Liver (tissue), 9 donors: ENCODE data around the gene DDX24. TPM values are rescaled to one million over a fixed set of nuclear protein-coding genes. Genes with fewer than 3 reads are reported as not detected.

Experiments
- DNase-seq: peaks from one replicate; pipeline ENCODE4 v3.0.0-alpha.2; 2017; ENCODE audit warnings: low spot score
- H3K27ac ChIP-seq, 2 donors: one replicate each; pipeline ENCODE4 v1.7.0; 2013; ENCODE audit warnings: inconsistent platforms in 2 of 2, low read length in 2 of 2, control low read depth in 1 of 2, low read depth in 1 of 2, mild to moderate bottlenecking in 1 of 2
- H3K27me3 ChIP-seq, 4 donors: one replicate each; pipeline versions ENCODE4 v1.6.1 to v1.7.0; 2013; ENCODE audit warnings: low read length in 3 of 4, inconsistent platforms in 1 of 4, mild to moderate bottlenecking in 1 of 4, moderate library complexity in 1 of 4; ENCODE audit not compliant: control insufficient read depth in 4 of 4, insufficient read depth in 4 of 4
- H3K36me3 ChIP-seq, 4 donors: one replicate each; pipeline versions ENCODE4 v1.6.1 to v1.7.0; 2013; ENCODE audit warnings: low read length in 3 of 4, mild to moderate bottlenecking in 3 of 4, low read depth in 1 of 4, moderate library complexity in 1 of 4; ENCODE audit not compliant: control insufficient read depth in 4 of 4, insufficient read depth in 3 of 4
- H3K4me1 ChIP-seq, 4 donors: one replicate each; pipeline versions ENCODE4 v1.6.1 to v1.7.0; 2013; ENCODE audit warnings: low read length in 3 of 4, mild to moderate bottlenecking in 3 of 4, moderate library complexity in 1 of 4; ENCODE audit not compliant: control insufficient read depth in 4 of 4, insufficient read depth in 4 of 4
- H3K4me3 ChIP-seq, 3 donors: one replicate each; pipeline versions ENCODE4 v1.6.1 to v1.7.0; 2013; ENCODE audit warnings: low read length in 3 of 3, control low read depth in 1 of 3, low read depth in 1 of 3, mild to moderate bottlenecking in 1 of 3
- H3K9ac ChIP-seq, 2 donors: one replicate each; pipeline ENCODE4 v1.7.0; 2013; ENCODE audit warnings: low read length in 2 of 2, mild to moderate bottlenecking in 2 of 2, moderate library complexity in 2 of 2, control low read depth in 1 of 2, low read depth in 1 of 2
- H3K9me3 ChIP-seq, 4 donors: one replicate each; pipeline versions ENCODE4 v1.6.1 to v1.7.0; 2013; ENCODE audit warnings: low read length in 3 of 4; ENCODE audit not compliant: control insufficient read depth in 4 of 4
- CTCF ChIP-seq: fragments of 150-350 bp; IDR thresholded peaks from 2 replicates; pipeline ENCODE4 v1.5.1; 2017; ENCODE audit warnings: improper control_type of control experiment, low read depth, low read length; ENCODE audit not compliant: missing input control
- EGR1 ChIP-seq, 2 donors: IDR thresholded peaks; 2 replicates each; pipeline ENCODE4 v1.6.1; 2016 to 2018; ENCODE audit warnings: antibody characterized with exemption in 2 of 2, low read depth in 2 of 2
- FOXA1 ChIP-seq: IDR thresholded peaks from 2 replicates; pipeline ENCODE4 v1.6.1; 2016; ENCODE audit warnings: antibody characterized with exemption
- GABPA ChIP-seq, 2 donors: IDR thresholded peaks in 1 of 2; conservative IDR thresholded peaks in 1 of 2; 2 replicates each; pipeline ENCODE4 v1.6.1; 2016; ENCODE audit warnings: antibody characterized with exemption in 2 of 2, mild to moderate bottlenecking in 1 of 2, moderate library complexity in 1 of 2
- HNF4A ChIP-seq, 2 donors: conservative IDR thresholded peaks; 2 replicates each; pipeline ENCODE4 v1.6.1; 2016; ENCODE audit warnings: antibody characterized with exemption in 2 of 2, mild to moderate bottlenecking in 2 of 2
- HNF4G ChIP-seq: IDR thresholded peaks from 2 replicates; pipeline ENCODE4 v1.6.1; 2016; ENCODE audit warnings: antibody characterized with exemption
- JUND ChIP-seq, 2 donors: IDR thresholded peaks; 2 replicates each; pipeline ENCODE4 v1.6.1; 2016; ENCODE audit warnings: antibody characterized with exemption in 2 of 2
- NR2F2 ChIP-seq: IDR thresholded peaks from 2 replicates; pipeline ENCODE4 v1.6.1; 2016; ENCODE audit warnings: antibody characterized with exemption
- RAD21 ChIP-seq, 2 donors: IDR thresholded peaks; 2 replicates each; pipeline ENCODE4 v1.6.1; 2016; ENCODE audit warnings: antibody characterized with exemption in 2 of 2, mild to moderate bottlenecking in 2 of 2
- RXRA ChIP-seq, 2 donors: IDR thresholded peaks; 2 replicates each; pipeline ENCODE4 v1.6.1; 2017 to 2018; ENCODE audit warnings: antibody characterized with exemption in 2 of 2, mild to moderate bottlenecking in 1 of 2
- SP1 ChIP-seq: IDR thresholded peaks from 2 replicates; pipeline ENCODE4 v1.6.1; 2018; ENCODE audit warnings: antibody characterized with exemption, mild to moderate bottlenecking
- TAF1 ChIP-seq: conservative IDR thresholded peaks from 2 replicates; pipeline ENCODE4 v1.6.1; 2016; ENCODE audit warnings: antibody characterized with exemption, mild to moderate bottlenecking
- YY1 ChIP-seq: IDR thresholded peaks from 2 replicates; pipeline ENCODE4 v1.6.1; 2016; ENCODE audit warnings: antibody characterized with exemption, mild to moderate bottlenecking
- WGBS: extraction: QIAGEN DNeasy Blood & Tissue Kit; methylation state at CpG from one replicate; pipeline ENCODE4 v1.1.7; 2013; 5-methylcytosine and 5-hydroxymethylcytosine counted together
- polyA plus RNA-seq, 2 donors: library from polyadenylated mRNA; stranded (reverse) in 1 of 2; unstranded in 1 of 2; fragments of 200-250 nt in 1 of 2; fragments of >200 nt in 1 of 2; fragmentation: Nextera tagmentation in 1 of 2; extraction: Ambion mirVana in 1 of 2; gene quantifications; one replicate each; pipeline versions ENCODE4 v1.2.1 to v1.2.3, GENCODE V29; 2013 to 2015
- total RNA-seq, 2 donors: library from RNA; depleted of rRNA; stranded (reverse); fragments of >200 nt; gene quantifications; one replicate each; pipeline ENCODE4 v1.2.3, GENCODE V29; 2014
- TF ChIP-seq, protein P1 (sequence below): IDR thresholded peaks from 2 replicates; pipeline ENCODE4 v1.6.1; 2016; ENCODE audit warnings: antibody characterized with exemption, mild to moderate bottlenecking
- TF ChIP-seq, protein P2 (sequence below): IDR thresholded peaks from 2 replicates; pipeline ENCODE4 v1.6.1; 2016; ENCODE audit warnings: antibody characterized with exemption
- TF ChIP-seq, protein P3 (sequence below): IDR thresholded peaks from 2 replicates; pipeline ENCODE4 v1.6.1; 2016; ENCODE audit warnings: antibody characterized with exemption
- TF ChIP-seq, protein P4 (sequence below): IDR thresholded peaks from 2 replicates; pipeline ENCODE4 v1.6.1; 2016; ENCODE audit warnings: antibody characterized with exemption
- donor health status: healthy.
- donor health status: healthy.
- donor health status: healthy.
- donor health status: healthy.
- donor health status: healthy.

Gene DDX24
- total and polyA plus RNA-seq, 4 donors = 33.8 to 59.7 (median 47.8) TPM

GRCh38 chr14:94000267-94000666 is 80.7 kb downstream of the DDX24 start:
- TF ChIP-seq NR2F2 = no peak
- TF ChIP-seq, protein P1, sequence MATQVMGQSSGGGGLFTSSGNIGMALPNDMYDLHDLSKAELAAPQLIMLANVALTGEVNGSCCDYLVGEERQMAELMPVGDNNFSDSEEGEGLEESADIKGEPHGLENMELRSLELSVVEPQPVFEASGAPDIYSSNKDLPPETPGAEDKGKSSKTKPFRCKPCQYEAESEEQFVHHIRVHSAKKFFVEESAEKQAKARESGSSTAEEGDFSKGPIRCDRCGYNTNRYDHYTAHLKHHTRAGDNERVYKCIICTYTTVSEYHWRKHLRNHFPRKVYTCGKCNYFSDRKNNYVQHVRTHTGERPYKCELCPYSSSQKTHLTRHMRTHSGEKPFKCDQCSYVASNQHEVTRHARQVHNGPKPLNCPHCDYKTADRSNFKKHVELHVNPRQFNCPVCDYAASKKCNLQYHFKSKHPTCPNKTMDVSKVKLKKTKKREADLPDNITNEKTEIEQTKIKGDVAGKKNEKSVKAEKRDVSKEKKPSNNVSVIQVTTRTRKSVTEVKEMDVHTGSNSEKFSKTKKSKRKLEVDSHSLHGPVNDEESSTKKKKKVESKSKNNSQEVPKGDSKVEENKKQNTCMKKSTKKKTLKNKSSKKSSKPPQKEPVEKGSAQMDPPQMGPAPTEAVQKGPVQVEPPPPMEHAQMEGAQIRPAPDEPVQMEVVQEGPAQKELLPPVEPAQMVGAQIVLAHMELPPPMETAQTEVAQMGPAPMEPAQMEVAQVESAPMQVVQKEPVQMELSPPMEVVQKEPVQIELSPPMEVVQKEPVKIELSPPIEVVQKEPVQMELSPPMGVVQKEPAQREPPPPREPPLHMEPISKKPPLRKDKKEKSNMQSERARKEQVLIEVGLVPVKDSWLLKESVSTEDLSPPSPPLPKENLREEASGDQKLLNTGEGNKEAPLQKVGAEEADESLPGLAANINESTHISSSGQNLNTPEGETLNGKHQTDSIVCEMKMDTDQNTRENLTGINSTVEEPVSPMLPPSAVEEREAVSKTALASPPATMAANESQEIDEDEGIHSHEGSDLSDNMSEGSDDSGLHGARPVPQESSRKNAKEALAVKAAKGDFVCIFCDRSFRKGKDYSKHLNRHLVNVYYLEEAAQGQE = no peak
- TF ChIP-seq, protein P2, sequence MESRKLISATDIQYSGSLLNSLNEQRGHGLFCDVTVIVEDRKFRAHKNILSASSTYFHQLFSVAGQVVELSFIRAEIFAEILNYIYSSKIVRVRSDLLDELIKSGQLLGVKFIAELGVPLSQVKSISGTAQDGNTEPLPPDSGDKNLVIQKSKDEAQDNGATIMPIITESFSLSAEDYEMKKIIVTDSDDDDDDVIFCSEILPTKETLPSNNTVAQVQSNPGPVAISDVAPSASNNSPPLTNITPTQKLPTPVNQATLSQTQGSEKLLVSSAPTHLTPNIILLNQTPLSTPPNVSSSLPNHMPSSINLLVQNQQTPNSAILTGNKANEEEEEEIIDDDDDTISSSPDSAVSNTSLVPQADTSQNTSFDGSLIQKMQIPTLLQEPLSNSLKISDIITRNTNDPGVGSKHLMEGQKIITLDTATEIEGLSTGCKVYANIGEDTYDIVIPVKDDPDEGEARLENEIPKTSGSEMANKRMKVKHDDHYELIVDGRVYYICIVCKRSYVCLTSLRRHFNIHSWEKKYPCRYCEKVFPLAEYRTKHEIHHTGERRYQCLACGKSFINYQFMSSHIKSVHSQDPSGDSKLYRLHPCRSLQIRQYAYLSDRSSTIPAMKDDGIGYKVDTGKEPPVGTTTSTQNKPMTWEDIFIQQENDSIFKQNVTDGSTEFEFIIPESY = no peak
- TF ChIP-seq, protein P3, sequence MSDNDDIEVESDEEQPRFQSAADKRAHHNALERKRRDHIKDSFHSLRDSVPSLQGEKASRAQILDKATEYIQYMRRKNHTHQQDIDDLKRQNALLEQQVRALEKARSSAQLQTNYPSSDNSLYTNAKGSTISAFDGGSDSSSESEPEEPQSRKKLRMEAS = no peak
- no peak for TF ChIP-seq CTCF
- no peak for TF ChIP-seq GABPA (IDR thresholded peaks at IDR 0.05 in 1 of 2, conservative IDR thresholded peaks at IDR 0.05 in 1 of 2)
- TF ChIP-seq SP1 = no peak
- TF ChIP-seq HNF4A (conservative IDR thresholded peaks at IDR 0.05) = no peak
- TF ChIP-seq JUND (IDR thresholded peaks at IDR 0.05) = no peak
- no peak for TF ChIP-seq TAF1
- TF ChIP-seq, protein P4, sequence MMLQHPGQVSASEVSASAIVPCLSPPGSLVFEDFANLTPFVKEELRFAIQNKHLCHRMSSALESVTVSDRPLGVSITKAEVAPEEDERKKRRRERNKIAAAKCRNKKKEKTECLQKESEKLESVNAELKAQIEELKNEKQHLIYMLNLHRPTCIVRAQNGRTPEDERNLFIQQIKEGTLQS = no peak
- TF ChIP-seq YY1 = no peak
- TF ChIP-seq FOXA1 = no peak
- no peak for TF ChIP-seq RXRA (IDR thresholded peaks at IDR 0.05)
- TF ChIP-seq RAD21 (IDR thresholded peaks at IDR 0.05) = no peak
- TF ChIP-seq HNF4G = no peak
- no peak for TF ChIP-seq EGR1 (IDR thresholded peaks at IDR 0.05; ENCODE audit: low read depth in 2 of 2)
- H3K4me3 ChIP-seq = no peak overlapping the region
- no peak for DNase-seq
- no peak overlapping the region for H3K9ac ChIP-seq
- no peaks in the 10 kb centered on the region for H3K4me1 ChIP-seq
- no peak overlapping the region for H3K27ac ChIP-seq
- H3K27me3 ChIP-seq = no peaks in the 10 kb centered on the region
- no peaks in the 10 kb centered on the region for H3K36me3 ChIP-seq
- no peaks in the 10 kb centered on the region for H3K9me3 ChIP-seq
- 83% methylated on average over 6 of the region's 6 CpGs for WGBS

DNA sequence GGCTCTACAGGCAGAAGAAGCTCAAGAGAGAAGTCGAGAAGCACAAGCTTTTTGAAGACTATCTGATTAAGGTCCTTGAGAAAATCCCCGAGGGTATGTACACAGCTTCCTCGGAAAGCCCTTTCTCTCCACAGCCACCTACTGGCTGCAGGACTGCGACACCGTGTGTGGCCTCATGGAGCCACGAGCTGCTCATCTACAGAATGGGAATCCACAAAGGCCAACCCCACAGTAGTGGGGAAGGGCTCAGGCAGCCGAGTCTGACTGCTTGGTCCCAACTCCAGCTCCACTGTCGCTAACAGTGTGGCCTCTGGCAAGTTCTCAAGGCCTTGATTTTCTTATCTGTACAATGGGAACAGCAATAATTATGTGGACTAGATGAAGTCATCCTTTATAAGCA is 81.4 kb downstream of the DDX24 start:
- WGBS = 79% methylated on average over 8 of the region's 8 CpGs
- Histone ChIP-seq H3K27me3 (no peaks in the 10 kb centered on the region), H3K27ac (no peak overlapping the region)

More for the DNA sequence above, 81.4 kb downstream of the DDX24 start:
- TF ChIP-seq YY1 (no peak), FOXA1 (no peak)
- H3K36me3 ChIP-seq = no peaks in the 10 kb centered on the region
- DNase-seq = no peak
- H3K9ac ChIP-seq = no peak overlapping the region
- no peaks in the 10 kb centered on the region for H3K4me1 ChIP-seq
- no peak overlapping the region for H3K4me3 ChIP-seq
- no peaks in the 10 kb centered on the region for H3K9me3 ChIP-seq
